Measurements from ENCODE around the gene ITFG2. TPM values are rescaled to one million over a fixed set of nuclear protein-coding genes. Genes with fewer than 3 reads are reported as not detected.

The ITFG2 gene
- total RNA-seq, 1 donor from 2014 or later = 12.0 TPM

- no peaks in the 10 kb centered on the region for H3K9me3 ChIP-seq (ENCODE audit: low read depth)
- Mint-ChIP-seq H3K4me1 (peaks cover 36% of the 10 kb centered on the region), H3K27ac (no peak overlapping the region), H3K36me3 (peaks cover 14% of the 10 kb centered on the region), H3K4me3 (no peak overlapping the region), H3K27me3 (ENCODE audit: insufficient read depth, low read depth) (peaks cover 15% of the 10 kb centered on the region), H3K9me3 (no peaks in the 10 kb centered on the region)
- no peak overlapping the region for H2AFZ ChIP-seq (replicated peaks)
- H3K27ac ChIP-seq = no peak overlapping the region
- H3K9ac ChIP-seq = no peak overlapping the region
- TF ChIP-seq, protein P1, sequence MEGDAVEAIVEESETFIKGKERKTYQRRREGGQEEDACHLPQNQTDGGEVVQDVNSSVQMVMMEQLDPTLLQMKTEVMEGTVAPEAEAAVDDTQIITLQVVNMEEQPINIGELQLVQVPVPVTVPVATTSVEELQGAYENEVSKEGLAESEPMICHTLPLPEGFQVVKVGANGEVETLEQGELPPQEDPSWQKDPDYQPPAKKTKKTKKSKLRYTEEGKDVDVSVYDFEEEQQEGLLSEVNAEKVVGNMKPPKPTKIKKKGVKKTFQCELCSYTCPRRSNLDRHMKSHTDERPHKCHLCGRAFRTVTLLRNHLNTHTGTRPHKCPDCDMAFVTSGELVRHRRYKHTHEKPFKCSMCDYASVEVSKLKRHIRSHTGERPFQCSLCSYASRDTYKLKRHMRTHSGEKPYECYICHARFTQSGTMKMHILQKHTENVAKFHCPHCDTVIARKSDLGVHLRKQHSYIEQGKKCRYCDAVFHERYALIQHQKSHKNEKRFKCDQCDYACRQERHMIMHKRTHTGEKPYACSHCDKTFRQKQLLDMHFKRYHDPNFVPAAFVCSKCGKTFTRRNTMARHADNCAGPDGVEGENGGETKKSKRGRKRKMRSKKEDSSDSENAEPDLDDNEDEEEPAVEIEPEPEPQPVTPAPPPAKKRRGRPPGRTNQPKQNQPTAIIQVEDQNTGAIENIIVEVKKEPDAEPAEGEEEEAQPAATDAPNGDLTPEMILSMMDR (IDR thresholded peaks at IDR 0.05) = no peak
- TF ChIP-seq EZH2phosphoT487 (IDR thresholded peaks at IDR 0.05) (no peak), EZH2 (IDR thresholded peaks at IDR 0.05) (no peak)
- no peak for DNase-seq (ENCODE audit: low spot score)
- peaks cover 32% of the 10 kb centered on the region for H3F3A ChIP-seq (ENCODE audit: low read depth)
- H3K36me3 ChIP-seq = no peaks in the 10 kb centered on the region
- H3K4me1 ChIP-seq = peaks cover 34% of the 10 kb centered on the region
- H4K20me1 ChIP-seq (ENCODE audit: low read depth) = peaks cover 6% of the 10 kb centered on the region
- H3K79me2 ChIP-seq (ENCODE audit: low read depth) = no peaks in the 10 kb centered on the region
- no peaks in the 10 kb centered on the region for H3K27me3 ChIP-seq
- no peak overlapping the region for H3K4me3 ChIP-seq
- no peak overlapping the region for H3K4me2 ChIP-seq
Observed at GRCh38 chr12:2829275-2829674, 16.8 kb downstream of the ITFG2 start.

DNA sequence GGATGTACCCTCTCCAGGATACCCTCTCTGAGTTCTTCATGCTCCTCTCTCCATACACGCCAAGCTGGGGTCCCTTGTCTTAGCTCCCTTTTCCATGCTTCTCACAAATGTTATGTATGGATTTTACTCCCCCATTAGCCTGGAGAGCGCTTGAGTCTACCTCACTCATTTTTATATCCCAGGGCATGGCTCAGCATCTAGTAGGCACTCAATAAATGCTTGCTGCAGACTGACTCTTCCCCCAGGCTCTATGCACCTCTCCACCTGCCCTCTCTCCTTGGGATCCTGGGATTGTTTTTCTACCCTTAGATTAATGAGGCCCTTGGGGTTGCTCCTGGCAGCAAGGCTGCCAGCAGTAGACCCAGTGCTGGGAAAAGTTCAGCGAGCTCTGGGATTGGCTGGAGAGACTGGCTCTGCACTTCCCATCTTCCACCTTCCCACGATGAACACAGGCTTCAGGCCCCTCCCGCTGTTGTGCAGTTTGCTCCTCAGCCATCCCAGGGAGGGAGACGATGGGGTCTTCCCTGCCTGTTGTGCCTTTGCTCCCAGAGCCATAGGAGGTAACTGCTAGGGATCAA is 20.2 kb downstream of the ITFG2 start:
- Mint-ChIP-seq H3K27me3 (ENCODE audit: insufficient read depth, low read depth) (peaks cover 11% of the 10 kb centered on the region), H3K4me3 (no peak overlapping the region), H3K27ac (no peak overlapping the region), H3K9me3 (no peaks in the 10 kb centered on the region), H3K36me3 (peaks cover 9% of the 10 kb centered on the region), H3K4me1 (peaks cover 25% of the 10 kb centered on the region)
- Histone ChIP-seq H3K36me3 (no peaks in the 10 kb centered on the region), H3K9me3 (ENCODE audit: low read depth) (no peaks in the 10 kb centered on the region), H3K27me3 (no peaks in the 10 kb centered on the region), H3K4me3 (no peak overlapping the region), H3F3A (ENCODE audit: low read depth) (peaks cover 2% of the 10 kb centered on the region), H3K9ac (no peak overlapping the region), H3K4me2 (no peak overlapping the region), H4K20me1 (ENCODE audit: low read depth) (peaks cover 5% of the 10 kb centered on the region), H3K27ac (no peak overlapping the region), H2AFZ (replicated peaks) (no peak overlapping the region), H3K79me2 (ENCODE audit: low read depth) (no peaks in the 10 kb centered on the region), H3K4me1 (peaks cover 17% of the 10 kb centered on the region)
- DNase-seq (ENCODE audit: low spot score) = no peak
- TF ChIP-seq, protein P1 (IDR thresholded peaks at IDR 0.05) = no peak
- no peak for TF ChIP-seq EZH2phosphoT487 (IDR thresholded peaks at IDR 0.05)
- no peak for TF ChIP-seq EZH2 (IDR thresholded peaks at IDR 0.05)

- H3K4me1 ChIP-seq = peaks cover 17% of the 10 kb centered on the region
- Mint-ChIP-seq H3K9me3 (no peaks in the 10 kb centered on the region), H3K27me3 (ENCODE audit: insufficient read depth, low read depth) (peaks cover 8% of the 10 kb centered on the region), H3K36me3 (peaks cover 5% of the 10 kb centered on the region), H3K27ac (peak overlapping the region; percentile 77), H3K4me3 (no peak overlapping the region), H3K4me1 (peaks cover 25% of the 10 kb centered on the region)
- no peak overlapping the region for H2AFZ ChIP-seq (replicated peaks)
- H3K4me2 ChIP-seq = no peak overlapping the region
- peaks cover 5% of the 10 kb centered on the region for H4K20me1 ChIP-seq (ENCODE audit: low read depth)
- H3K27ac ChIP-seq = no peak overlapping the region
- H3K4me3 ChIP-seq = no peak overlapping the region
- H3K9me3 ChIP-seq (ENCODE audit: low read depth) = no peaks in the 10 kb centered on the region
- no peaks in the 10 kb centered on the region for H3K79me2 ChIP-seq (ENCODE audit: low read depth)
- H3K27me3 ChIP-seq = no peaks in the 10 kb centered on the region
- H3F3A ChIP-seq (ENCODE audit: low read depth) = peaks cover 2% of the 10 kb centered on the region
- DNase-seq (ENCODE audit: low spot score) = no peak
- TF ChIP-seq EZH2phosphoT487 (IDR thresholded peaks at IDR 0.05) = no peak
- no peak for TF ChIP-seq EZH2 (IDR thresholded peaks at IDR 0.05)
- TF ChIP-seq, protein P1 (IDR thresholded peaks at IDR 0.05) = no peak
- H3K9ac ChIP-seq = no peak overlapping the region
- no peaks in the 10 kb centered on the region for H3K36me3 ChIP-seq
Observed at GRCh38 chr12:2833327-2833726, 20.9 kb downstream of the ITFG2 start.
